T-helper 22 cell (primary cell): ENCODE results near the gene LEFTY2.
A peak's percentile ranks its signal among the peaks of the same experiment; 100 is the strongest.
"Not testable (repeated sequence)": the region's sequence is repeated elsewhere in the genome, so short reads cannot be mapped to it uniquely, and the experiment has no call there.

ENCODE experiments used
- DNase-seq: peaks from one replicate; pipeline ENCODE4 v3.0.0-alpha.2; 2020; ENCODE audit warnings: low read depth

Gene LEFTY2

DNA sequence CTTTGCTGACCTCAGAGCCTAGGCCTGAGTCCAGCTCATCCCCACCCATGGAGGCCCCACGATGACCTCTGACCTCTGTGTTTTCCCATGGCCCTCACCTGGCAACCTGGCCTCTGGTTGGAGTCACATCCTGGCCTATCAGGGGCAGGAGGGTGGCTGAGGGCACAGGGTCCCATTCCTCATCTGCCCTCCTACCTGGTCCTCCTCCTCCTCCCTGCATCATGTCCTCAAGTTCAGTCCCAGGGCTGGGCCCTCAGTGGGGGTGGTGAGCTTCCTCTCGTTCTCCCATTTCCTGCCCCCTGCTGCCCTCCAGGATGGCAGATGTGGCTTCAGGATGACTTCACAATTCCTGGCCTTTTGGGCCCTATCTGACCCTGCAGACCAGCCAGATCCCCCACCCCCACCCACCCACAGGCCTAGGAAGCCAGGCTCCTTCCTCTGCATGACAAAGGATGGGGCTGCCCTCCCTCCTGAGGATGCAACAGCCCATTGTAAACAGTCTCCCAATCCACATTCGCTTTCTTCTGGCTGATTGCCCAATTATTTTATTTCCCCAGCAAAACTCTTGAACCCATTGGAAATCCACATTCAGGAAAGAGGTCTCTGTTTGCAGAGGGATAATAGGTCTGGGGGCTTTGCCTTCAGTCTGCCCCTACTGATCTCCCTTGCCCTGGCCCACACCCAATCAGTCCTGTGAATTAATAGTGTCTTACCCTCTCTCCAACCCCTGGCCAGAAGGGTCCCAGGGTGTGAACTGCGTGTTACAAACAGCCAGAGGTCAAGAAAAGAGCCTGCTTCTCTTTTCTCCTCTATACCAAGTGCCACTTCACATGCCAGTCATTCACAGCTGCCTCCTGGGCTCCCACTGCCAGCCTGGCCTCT lies 41.7 kb downstream of the LEFTY2 start:
- no peak for DNase-seq

DNA sequence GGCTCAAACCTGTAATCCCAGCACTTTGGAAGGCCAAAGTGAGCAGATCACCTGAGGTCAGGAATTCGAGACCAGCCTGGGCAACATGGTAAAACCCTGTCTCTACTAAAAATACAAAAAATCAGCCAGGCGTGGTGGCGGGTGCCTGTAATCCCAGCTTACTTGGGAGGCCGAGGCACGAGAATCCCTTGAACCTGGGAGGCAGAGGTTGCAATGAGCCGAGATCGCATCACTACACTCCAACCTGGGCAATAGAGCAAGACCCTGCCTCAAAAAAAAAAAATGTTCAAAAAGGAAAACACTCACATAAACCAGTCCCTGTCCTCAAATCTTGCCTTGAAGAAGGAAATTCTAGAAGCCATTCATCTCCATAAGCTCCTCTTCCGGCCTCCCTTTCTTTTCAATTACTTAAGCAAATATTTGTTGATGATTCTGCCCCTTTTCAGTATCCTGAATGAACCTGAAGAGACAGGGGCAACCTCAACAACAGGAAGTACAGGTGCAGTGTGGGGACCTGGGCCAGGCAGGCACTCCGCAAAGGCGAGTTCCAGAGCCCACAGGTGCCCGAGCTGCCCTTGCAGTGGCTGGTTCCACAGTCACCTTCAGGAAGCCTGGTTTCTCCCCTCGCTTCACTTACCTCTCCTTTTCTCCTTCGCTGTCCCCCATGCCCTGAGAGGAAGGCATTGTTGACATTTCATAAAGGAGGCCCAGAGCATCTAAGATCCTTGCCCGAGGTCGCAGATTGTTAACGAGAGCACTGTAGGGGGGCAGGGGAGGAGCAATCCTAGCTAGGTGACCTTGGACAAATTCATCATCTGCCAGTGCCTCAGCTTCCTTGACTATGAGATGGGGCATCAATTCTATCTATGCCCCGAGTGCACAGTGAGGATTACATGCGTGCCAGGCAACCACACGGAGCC lies 43.2 kb downstream of the LEFTY2 start:
- DNase-seq, result no peak

DNA sequence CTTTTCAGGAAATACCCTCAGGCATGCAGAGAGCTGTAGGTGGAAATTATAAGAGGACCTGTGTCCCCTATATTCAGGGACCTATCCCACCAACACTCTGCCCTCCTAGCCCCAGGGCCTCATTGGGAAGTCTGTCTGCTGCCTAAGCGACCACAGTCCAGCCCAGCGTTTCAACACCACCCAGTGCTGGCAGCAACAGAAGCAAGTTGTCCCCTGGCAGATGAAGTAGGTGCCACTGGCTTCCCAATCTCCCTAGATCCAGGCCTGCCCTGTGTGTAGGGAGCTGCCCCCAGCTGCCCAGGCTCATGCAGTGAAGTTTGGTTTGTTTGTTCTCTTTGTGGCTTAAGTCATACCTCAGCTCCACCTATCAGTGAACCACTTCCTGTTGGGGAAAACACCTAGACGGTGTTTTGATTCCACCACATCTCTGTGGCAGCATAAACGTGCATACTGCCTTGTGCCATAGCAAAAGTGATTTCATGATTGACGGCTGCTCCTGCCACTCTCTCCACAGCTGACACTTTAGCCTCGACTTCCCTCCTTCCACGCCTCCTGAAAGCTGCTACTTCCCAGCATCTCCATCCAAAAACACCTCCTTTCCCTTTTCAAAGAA lies 44.0 kb downstream of the LEFTY2 start:
- DNase-seq, result peak; percentile 70

DNA sequence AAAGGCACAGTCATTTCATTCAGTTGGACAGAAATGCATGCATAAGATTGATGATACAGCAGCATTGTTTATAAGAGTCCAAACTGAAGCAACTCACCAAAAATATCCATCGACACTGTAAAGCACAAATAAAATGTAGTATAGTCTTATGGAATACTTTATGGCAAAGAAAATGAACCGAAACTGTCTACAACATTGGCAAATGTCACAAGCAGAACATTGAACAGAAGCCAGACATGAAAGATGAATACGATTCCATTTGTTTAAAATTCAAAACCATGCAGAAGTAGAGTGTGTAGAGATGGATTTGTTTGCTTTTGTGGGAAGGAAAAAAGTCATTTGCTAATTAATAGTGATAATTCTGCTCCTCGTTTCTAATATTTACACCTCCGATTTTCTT lies 44.5 kb downstream of the LEFTY2 start:
- no peak for DNase-seq

DNA sequence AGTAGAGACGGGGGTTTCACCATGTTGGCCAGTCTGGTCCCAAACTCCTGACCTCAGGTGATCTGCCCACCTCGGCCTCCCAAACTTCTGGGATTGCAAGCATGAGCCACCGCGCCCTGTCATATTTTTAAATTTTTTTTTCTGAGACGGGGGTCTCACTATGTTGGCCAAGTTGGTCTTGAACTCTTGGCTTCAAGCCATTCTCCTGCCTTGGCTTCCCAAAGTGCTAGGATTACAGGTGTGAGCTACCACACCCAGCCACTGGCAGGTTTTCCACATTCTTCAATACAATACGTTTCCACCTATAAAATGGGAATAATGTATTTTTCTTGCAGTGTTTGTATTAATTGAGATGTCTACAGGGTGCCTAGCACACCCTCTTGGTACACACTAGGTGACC lies 48.7 kb downstream of the LEFTY2 start:
- no peak for DNase-seq

DNA sequence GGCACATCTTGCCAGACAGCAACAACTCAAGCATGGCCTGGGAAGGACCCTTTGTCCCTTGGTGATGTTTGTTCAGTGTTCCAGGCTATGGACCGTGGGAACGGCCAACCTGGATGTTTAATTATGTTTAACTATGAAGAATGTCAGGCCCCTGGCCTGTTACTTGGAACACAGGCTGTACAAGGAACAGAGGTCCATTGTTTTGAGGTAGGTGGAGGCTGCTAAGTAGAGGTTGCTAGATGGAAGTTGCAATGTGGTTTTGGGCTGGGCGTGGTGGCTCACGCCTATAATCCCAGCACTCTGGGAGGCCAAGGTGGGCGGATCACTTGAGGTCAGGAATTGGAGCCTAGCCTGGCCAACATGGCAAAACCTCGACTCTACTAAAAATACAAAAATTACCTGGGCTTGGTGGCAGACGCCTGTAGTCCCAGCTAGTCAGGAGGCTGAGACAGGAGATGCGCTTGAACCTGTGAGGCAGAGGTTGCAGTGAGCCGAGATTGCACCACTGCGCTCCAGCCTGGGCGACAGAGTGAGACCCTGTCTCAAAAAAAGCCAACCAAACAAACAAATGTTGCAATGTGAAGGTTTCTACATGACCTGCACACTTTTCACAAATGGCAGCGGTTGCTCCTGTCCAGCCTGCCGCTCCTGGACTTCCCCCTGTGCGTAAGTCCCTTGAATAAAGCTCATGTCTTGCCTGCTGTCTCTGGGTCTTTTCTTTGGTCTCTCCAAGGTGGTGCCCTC lies 49.6 kb downstream of the LEFTY2 start:
- DNase-seq, result no peak

DNA sequence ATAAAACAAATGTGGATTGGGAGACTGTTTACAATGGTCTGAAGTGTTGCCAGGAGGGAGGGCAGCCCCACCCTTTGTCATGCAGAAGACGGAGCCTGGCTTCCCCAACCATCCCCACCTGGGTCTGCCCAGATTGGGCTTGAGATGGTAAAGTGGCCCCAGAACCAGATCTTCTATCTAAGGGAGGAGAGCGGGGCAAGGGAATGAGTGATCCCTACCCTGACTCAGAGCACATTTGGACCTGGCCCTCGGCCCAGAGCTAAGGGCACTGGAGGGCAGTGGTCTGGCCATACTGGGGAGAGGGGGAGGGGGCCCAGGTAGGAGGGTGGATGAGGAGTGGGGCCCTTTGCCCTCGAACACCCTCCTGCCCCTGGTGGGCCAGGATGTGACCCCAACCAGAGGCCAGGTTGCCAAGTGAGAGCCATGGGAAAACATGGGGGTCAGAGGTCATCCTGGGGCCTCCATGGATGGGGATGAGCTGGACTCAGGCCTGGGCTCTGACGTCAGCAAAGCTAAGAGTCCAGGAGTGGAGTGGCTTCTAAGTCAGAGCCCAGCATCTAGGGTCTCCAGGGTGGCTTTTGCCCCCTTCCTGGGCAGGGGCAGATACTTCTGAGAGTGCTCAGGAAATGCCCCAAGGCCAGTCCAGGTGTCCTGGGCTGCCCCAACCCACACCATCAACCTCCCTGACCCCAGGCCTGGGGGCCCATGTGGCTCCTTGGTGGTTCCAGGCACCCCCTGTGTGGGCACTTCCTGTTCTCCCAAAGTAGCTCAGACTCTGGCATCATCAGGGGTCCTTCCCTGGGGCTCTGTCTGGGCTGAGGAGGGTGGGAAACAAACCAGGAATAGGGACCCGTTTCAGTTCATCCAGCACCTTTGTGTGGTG lies 50.4 kb downstream of the LEFTY2 start:
- no peak for DNase-seq

DNA sequence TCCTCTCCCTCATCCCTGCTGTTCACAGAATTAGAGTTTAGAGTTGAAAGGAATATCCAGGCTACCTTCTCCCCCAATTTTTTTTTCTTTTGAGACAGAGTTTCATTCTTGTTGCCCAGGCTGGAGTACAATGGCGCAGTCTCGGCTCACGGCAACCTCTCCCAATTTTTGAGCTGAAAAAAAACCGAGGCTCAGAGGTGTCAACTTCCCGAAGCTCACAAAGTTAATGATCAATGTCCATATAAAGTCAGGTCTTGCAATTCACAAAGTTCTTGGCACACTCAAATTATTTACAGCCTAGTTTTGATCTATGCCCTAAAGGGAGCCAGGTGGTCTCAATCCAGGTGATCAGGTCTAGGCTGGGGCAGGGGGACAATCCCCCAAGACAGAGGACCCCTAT lies 51.3 kb downstream of the LEFTY2 start:
- DNase-seq, result no peak

DNA sequence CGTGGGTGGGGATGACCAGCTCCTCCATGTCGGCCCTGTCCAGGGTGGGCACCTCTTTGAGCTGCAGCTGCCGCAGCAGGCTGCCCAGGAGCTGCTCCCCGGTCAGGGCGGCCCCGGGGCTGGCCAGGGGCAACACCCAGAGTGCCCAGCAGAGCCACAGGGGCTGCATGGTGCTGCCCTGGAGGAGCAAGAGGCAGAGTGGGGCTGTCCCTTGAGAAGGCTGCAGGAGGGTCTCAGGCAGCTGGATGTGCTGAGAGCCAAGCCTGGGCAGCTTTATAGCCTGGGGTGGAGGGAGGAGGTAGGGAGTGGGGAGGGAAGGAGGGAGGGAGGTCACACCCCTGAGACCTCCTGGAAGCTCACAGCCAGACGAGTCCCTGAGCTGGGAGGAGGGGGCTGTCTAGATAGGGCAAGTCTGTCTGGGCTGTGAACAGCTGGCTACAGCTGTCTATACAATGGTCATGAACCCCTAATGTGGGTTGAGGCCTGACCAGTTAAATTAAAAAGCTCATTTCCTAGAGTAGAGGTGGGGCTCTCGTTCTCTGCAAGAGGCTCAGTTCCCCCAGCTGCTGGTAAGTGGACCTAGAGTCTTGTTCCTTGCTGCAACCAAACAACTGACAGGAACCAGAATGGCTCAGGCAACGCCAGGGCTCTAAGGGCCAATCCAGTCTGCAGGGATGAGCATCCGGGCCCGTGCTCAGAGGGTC lies 52.0 kb downstream of the LEFTY2 start, which contains the start of gene LEFTY1:
Gene LEFTY1, minus strand, starts transcription at position 249 of the 704 bp plus-strand sequence. Its CDS starts 80 bp downstream, at position 169.
- no peak for DNase-seq

DNA sequence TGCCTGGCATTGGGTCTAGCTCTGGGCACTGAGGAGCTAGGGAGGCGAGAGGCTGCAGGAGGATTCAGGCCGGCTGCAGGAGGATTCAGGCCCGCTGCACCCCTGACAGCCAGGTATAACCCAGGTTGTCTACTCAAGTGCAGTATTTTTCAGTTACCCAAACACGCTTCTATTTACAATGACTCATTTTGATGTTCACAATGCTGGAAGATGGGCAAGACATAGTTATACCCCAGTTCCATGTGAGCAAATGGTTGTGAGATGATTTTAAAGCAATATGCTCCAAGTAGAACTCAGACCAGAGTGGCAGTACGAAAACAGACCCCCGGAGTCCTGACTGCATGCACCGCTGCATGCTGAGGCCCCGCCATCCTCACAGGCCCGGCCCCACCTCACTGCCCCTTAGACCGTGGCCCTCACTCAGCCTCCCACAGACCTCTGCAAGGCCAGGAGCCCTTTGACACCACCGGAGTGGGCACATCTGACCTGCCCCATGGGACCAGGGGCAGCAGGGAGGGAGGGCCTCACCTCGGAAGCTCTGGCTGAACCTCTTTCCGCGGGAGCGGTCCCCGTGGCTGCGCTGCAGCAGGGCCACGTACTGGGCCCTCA lies 52.6 kb downstream of the LEFTY2 start:
- DNase-seq, result no peak

DNA sequence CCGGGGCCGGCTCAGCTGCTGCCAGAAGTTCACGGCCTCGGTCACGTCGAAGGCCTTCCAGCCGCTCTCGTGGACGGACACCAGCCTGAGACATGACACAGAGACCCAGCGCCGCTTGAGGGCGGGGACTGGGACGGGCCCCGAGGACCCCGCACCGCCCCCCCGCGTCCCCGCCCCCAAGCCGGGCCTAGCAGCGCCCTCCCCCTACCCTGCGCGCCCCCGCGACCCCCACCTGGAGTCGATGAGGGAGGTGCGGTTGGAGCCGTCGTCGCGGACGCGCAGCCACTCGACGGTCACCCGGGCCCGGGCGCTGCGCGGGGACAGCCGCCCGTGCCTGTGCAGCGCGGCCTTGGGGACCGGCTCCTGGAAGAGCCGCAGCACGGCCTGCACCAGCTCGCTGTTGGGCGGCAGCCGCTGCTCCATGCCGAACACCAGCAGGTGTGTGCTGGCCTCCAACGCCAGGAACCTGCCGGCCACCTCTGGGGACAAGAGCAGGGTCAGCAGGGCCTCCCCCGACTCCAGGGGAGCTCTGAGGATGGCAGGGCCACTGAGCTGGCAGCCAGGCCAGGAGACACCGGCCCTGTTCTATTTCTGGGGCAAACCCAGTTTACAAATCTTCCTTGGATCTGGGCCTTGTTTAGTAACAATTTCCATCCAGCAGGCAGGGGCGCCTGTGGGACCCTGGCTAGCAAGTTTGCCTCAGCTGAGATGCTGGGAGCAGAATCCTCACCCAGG lies 53.3 kb downstream of the LEFTY2 start:
- not testable (repeated sequence) for DNase-seq

DNA sequence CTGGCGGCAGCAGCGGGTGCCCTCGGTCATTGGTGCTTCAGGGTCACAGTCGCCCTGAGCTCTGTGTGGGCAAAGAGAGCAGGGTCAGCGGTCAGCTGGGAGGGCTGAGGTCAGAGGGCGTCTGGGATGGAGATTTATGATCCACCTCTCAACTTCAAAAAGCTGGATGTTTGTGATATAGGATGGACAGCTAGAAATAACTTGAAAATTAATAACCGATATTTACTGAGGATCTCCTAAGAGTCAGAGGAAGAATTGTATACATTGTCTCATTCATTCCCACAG lies 54.0 kb downstream of the LEFTY2 start:
- no peak for DNase-seq
